GM12878 (cell line): ENCODE results near the gene MAP2K2.

ENCODE experiments used
- BCL11A ChIP-seq: IDR thresholded peaks from 2 replicates; pipeline ENCODE4 v1.6.1; 2011; ENCODE audit warnings: low read depth, low read length
- CEBPB ChIP-seq, 2 experiments: fragments of 150-350 bp in 1 of 2; IDR thresholded peaks; 2 replicates each; pipeline ENCODE4 v1.6.1; 2012 to 2014; ENCODE audit warnings: low read depth in 2 of 2, low read length in 2 of 2, borderline replicate concordance in 1 of 2, inconsistent platforms in 1 of 2
- CTCF ChIP-seq, 3 experiments: IDR thresholded peaks in 2 of 3; conservative IDR thresholded peaks in 1 of 3; 2 replicates each; pipeline ENCODE4 v1.5.1; 2011; ENCODE audit warnings: low read depth in 3 of 3, low read length in 3 of 3, mild to moderate bottlenecking in 3 of 3, control low read depth in 2 of 3, moderate library complexity in 2 of 3, inconsistent platforms in 1 of 3, mixed read lengths in 1 of 3; ENCODE audit not compliant: control insufficient read depth in 2 of 3, insufficient read depth in 1 of 3; ENCODE audit errors: extremely low read depth in 1 of 3
- ELK1 ChIP-seq: IDR thresholded peaks from 2 replicates; pipeline ENCODE4 v1.6.1; 2012; ENCODE audit warnings: low read depth, low read length, improper control_type of control experiment
- EP300 ChIP-seq, 2 experiments: fragments of 150-350 bp in 1 of 2; IDR thresholded peaks; 2 replicates each; pipeline ENCODE4 v1.6.1; 2011 to 2012; ENCODE audit warnings: low read depth in 2 of 2, low read length in 2 of 2, borderline replicate concordance in 1 of 2, improper control_type of control experiment in 1 of 2, inconsistent platforms in 1 of 2; ENCODE audit not compliant: control insufficient read depth in 1 of 2
- EZH2 ChIP-seq: IDR thresholded peaks from 2 replicates; pipeline ENCODE4 v1.6.1; 2012; ENCODE audit warnings: low read depth, mild to moderate bottlenecking, control low read depth, inconsistent platforms, low read length, borderline replicate concordance; ENCODE audit not compliant: control insufficient read depth
- MYC ChIP-seq: IDR thresholded peaks from 2 replicates; pipeline ENCODE4 v1.6.1; 2011; ENCODE audit warnings: mild to moderate bottlenecking, low read length, moderate library complexity, inconsistent platforms; ENCODE audit not compliant: insufficient read depth, insufficient replicate concordance, insufficient read length, severe bottlenecking
- NFIC ChIP-seq: IDR thresholded peaks from 2 replicates; pipeline ENCODE4 v1.6.1; 2012; ENCODE audit warnings: low read depth, mild to moderate bottlenecking, inconsistent platforms, low read length, moderate library complexity
- POLR2A ChIP-seq: IDR thresholded peaks from 2 replicates; pipeline ENCODE4 v1.6.1; 2011; ENCODE audit warnings: low read depth, mild to moderate bottlenecking, low read length
- POLR2AphosphoS5 ChIP-seq: IDR thresholded peaks from 2 replicates; pipeline ENCODE4 v1.6.1; 2011; ENCODE audit warnings: mild to moderate bottlenecking, low read length, inconsistent platforms
- RAD51 ChIP-seq: fragments of 450-650 bp; IDR thresholded peaks from 2 replicates; pipeline ENCODE4 v1.6.1; 2016; ENCODE audit warnings: moderate library complexity, mild to moderate bottlenecking, inconsistent platforms
- SUZ12 ChIP-seq: fragments of 200-600 bp; sonication (generic); IDR thresholded peaks from one replicate; pipeline ENCODE4 v1.6.1; 2018; ENCODE audit warnings: antibody characterized with exemption, mild to moderate bottlenecking; ENCODE audit not compliant: unreplicated experiment
- TCF12 ChIP-seq: IDR thresholded peaks from 2 replicates; pipeline ENCODE4 v1.6.1; 2011; ENCODE audit warnings: low read depth, mild to moderate bottlenecking, low read length
- TF ChIP-seq, protein P1 (sequence below): fragments of 450-650 bp; IDR thresholded peaks from 2 replicates; pipeline ENCODE4 v1.6.1; 2016; ENCODE audit warnings: mild to moderate bottlenecking

DNA sequence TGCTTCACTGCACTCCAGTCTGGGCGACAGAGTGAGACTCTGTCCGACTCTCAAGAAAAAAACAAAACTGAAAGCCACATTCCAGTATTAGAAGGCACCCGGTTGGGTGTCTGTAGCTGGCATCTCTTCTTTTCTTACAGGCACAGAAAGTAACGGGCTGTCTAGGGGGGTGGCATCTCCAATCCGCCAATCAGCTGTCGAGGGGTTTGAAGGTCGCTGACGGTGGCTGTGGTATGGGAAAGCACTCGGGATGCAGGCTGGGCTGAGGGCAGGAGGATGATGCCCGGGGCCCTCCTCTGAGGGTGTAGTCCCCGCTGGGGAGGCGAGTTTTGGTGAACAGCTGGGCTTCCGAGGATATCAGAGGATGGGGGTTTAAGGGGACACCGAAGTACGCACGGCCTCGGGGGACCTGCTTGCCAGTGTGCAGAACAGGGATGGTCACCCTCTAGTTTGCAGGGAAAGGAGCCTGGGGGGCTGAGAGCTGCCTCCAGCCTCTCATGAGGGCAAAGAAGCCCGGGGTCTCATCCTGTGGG, 30.2 kb downstream of the MAP2K2 start:
- no peak for TF ChIP-seq EP300 (IDR thresholded peaks at IDR 0.05; ENCODE audit: borderline replicate concordance in 1 of 2, control insufficient read depth in 1 of 2, low read depth in 2 of 2, low read length in 2 of 2)
- TF ChIP-seq MYC, result no peak
- TF ChIP-seq EZH2, result no peak
- no peak for TF ChIP-seq BCL11A
- TF ChIP-seq SUZ12, result no peak
- no peak for TF ChIP-seq POLR2AphosphoS5
- TF ChIP-seq, protein P1, sequence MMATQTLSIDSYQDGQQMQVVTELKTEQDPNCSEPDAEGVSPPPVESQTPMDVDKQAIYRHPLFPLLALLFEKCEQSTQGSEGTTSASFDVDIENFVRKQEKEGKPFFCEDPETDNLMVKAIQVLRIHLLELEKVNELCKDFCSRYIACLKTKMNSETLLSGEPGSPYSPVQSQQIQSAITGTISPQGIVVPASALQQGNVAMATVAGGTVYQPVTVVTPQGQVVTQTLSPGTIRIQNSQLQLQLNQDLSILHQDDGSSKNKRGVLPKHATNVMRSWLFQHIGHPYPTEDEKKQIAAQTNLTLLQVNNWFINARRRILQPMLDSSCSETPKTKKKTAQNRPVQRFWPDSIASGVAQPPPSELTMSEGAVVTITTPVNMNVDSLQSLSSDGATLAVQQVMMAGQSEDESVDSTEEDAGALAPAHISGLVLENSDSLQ, result no peak
- no peak; the same call in 1 of the 2 replicates for TF ChIP-seq POLR2A
- TF ChIP-seq CTCF (IDR thresholded peaks at IDR 0.05 in 2 of 3, conservative IDR thresholded peaks at IDR 0.05 in 1 of 3; ENCODE audit: control insufficient read depth in 2 of 3, extremely low read depth in 1 of 3, insufficient read depth in 1 of 3, low read depth in 3 of 3, low read length in 3 of 3), result no peak
- no peak for TF ChIP-seq RAD51
- TF ChIP-seq NFIC, result no peak
- no peak for TF ChIP-seq TCF12
- TF ChIP-seq ELK1, result no peak
- TF ChIP-seq CEBPB (IDR thresholded peaks at IDR 0.05; ENCODE audit: borderline replicate concordance in 1 of 2, low read depth in 2 of 2, low read length in 2 of 2), result no peak
